HCT116 (cell line): ENCODE data around the gene C2orf72. TPM values are rescaled to one million over a fixed set of nuclear protein-coding genes. Genes with fewer than 3 reads are reported as not detected.

Experiments used
- ATAC-seq: fragments of 200-7000 bp; cut with Tn5 transposase; 2 replicates; pipeline ENCODE4 v1.9.1; 2020; ENCODE audit warnings: mild to moderate bottlenecking, moderate library complexity
- BruUV-seq: library from RNA; stranded (reverse); fragments of 400-500 nt; replicated peaks from 2 replicates; lab custom pipeline; 2021; lab: Mats Ljungman, UMichigan
- CTCF ChIA-PET: fragments of 300-600 bp; sonication (Branson Sonifier 250); formaldehyde crosslinking; loops from one replicate; lab custom pipeline; 2021; ENCODE audit warnings: antibody characterized with exemption; lab: Charles Lee
- POLR2A ChIA-PET: fragments of 300-600, 350-600 bp; sonication (Branson Sonifier 250); formaldehyde crosslinking; loops from one replicate; lab custom pipeline; 2021; ENCODE audit warnings: antibody characterized with exemption; lab: Charles Lee
- RAD21 ChIA-PET, 2 experiments: fragments of 300-600 bp; sonication (Branson Sonifier 250); formaldehyde crosslinking; loops; one replicate each; lab custom pipeline; 2023; ENCODE audit warnings: low total read pairs in 2 of 2; ENCODE audit not compliant: uncharacterized antibody in 2 of 2, unreplicated experiment in 2 of 2, low non-redundant PET in 1 of 2; lab: Charles Lee
- DNase-seq: peaks from one replicate; pipeline ENCODE4 v3.0.0-alpha.2; 2010; ENCODE audit warnings: low read depth, low spot score
- H2AFZ ChIP-seq: fragments of 200-600 bp; shearing (Covaris generic), sonication (generic); 2 replicates; pipeline ENCODE4 v1.6.1; 2017; ENCODE audit warnings: low read depth, mixed run types, mixed read lengths, antibody characterized with exemption, low read length; ENCODE audit not compliant: poor library complexity, severe bottlenecking
- H3K27ac ChIP-seq: 2 replicates; pipeline ENCODE4 v1.5.1; 2012; ENCODE audit warnings: low read depth, low read length
- H3K27me3 ChIP-seq: fragments of 200-600 bp; sonication (generic); 2 replicates; pipeline ENCODE4 v1.6.1; 2016; ENCODE audit warnings: mixed run types, low read length, mixed read lengths; ENCODE audit not compliant: insufficient read depth
- H3K36me3 ChIP-seq, 2 experiments: fragments of 200-500 bp in 1 of 2; fragments of 200-600 bp in 1 of 2; sonication (Bioruptor generic) in 1 of 2; sonication (generic) in 1 of 2; 2 replicates each; pipeline versions ENCODE4 v1.5.1 to v1.6.1; 2014 to 2016; ENCODE audit warnings: low read length in 2 of 2, inconsistent platforms in 1 of 2, mixed read lengths in 1 of 2, mixed run types in 1 of 2; ENCODE audit not compliant: insufficient read depth in 2 of 2, control insufficient read depth in 1 of 2
- H3K4me1 ChIP-seq, 2 experiments: fragments of 200-600 bp in 1 of 2; sonication (generic) in 1 of 2; 2 replicates each; pipeline versions ENCODE4 v1.5.1 to v1.6.1; 2012 to 2017; ENCODE audit warnings: low read length in 2 of 2, inconsistent platforms in 1 of 2, mild to moderate bottlenecking in 1 of 2, mixed read lengths in 1 of 2, mixed run types in 1 of 2, moderate library complexity in 1 of 2; ENCODE audit not compliant: insufficient read depth in 2 of 2, control insufficient read depth in 1 of 2
- H3K4me2 ChIP-seq: fragments of 200-600 bp; sonication (generic); 2 replicates; pipeline ENCODE4 v1.6.1; 2017; ENCODE audit warnings: mixed run types, low read length, mixed read lengths
- H3K4me3 ChIP-seq, 2 experiments: fragments of 200-600 bp in 1 of 2; sonication (generic) in 1 of 2; replicated peaks in 1 of 2; 2 replicates each; pipeline ENCODE4 v1.5.1; 2011 to 2016; ENCODE audit warnings: low read length in 2 of 2, control low read depth in 1 of 2, low read depth in 1 of 2, mild to moderate bottlenecking in 1 of 2, mixed read lengths in 1 of 2, mixed run types in 1 of 2
- H3K79me2 ChIP-seq: fragments of 200-600 bp; sonication (generic); 2 replicates; pipeline ENCODE4 v1.6.1; 2017; ENCODE audit warnings: mild to moderate bottlenecking, mixed run types, low read length, moderate library complexity, mixed read lengths; ENCODE audit not compliant: insufficient read depth
- H3K9ac ChIP-seq: fragments of 200-600 bp; sonication (generic); 2 replicates; pipeline ENCODE4 v1.6.1; 2016; ENCODE audit warnings: low read length, mixed read lengths
- H3K9me2 ChIP-seq: fragments of 200-600 bp; sonication (generic), shearing (Covaris generic); 2 replicates; pipeline ENCODE4 v1.6.1; 2017; ENCODE audit warnings: mixed run types, mild to moderate bottlenecking, moderate library complexity; ENCODE audit not compliant: insufficient read depth
- H3K9me3 ChIP-seq, 2 experiments: fragments of 200-500 bp in 1 of 2; fragments of 200-600 bp in 1 of 2; sonication (Bioruptor generic) in 1 of 2; sonication (generic) in 1 of 2; 2 replicates each; pipeline ENCODE4 v1.6.1; 2014 to 2017; ENCODE audit warnings: low read length in 2 of 2, mixed read lengths in 2 of 2, inconsistent platforms in 1 of 2, low read depth in 1 of 2, mild to moderate bottlenecking in 1 of 2, mixed run types in 1 of 2, moderate library complexity in 1 of 2; ENCODE audit not compliant: control insufficient read depth in 1 of 2, insufficient read depth in 1 of 2
- H4K20me1 ChIP-seq: fragments of 200-600 bp; sonication (generic), shearing (Covaris generic); 2 replicates; pipeline ENCODE4 v1.6.1; 2017; ENCODE audit warnings: mixed run types, mild to moderate bottlenecking, moderate library complexity; ENCODE audit not compliant: insufficient read depth
- CBX3 ChIP-seq: IDR thresholded peaks from 2 replicates; pipeline ENCODE4 v1.6.1; 2012; ENCODE audit warnings: low read depth
- CEBPB ChIP-seq: IDR thresholded peaks from 2 replicates; pipeline ENCODE4 v1.6.1; 2012; ENCODE audit warnings: low read depth
- ELF1 ChIP-seq: IDR thresholded peaks from 2 replicates; pipeline ENCODE4 v1.6.1; 2012; ENCODE audit warnings: low read depth, borderline replicate concordance
- EZH2 ChIP-seq: fragments of 200-600 bp; sonication (generic); IDR thresholded peaks from 2 replicates; pipeline ENCODE4 v1.6.1; 2017; ENCODE audit warnings: antibody characterized with exemption, mixed run types
- EZH2phosphoT487 ChIP-seq: fragments of 200-600 bp; IDR thresholded peaks from 2 replicates; pipeline ENCODE4 v1.6.1; 2018; ENCODE audit warnings: antibody characterized with exemption, borderline replicate concordance
- FOSL1 ChIP-seq: IDR thresholded peaks from 2 replicates; pipeline ENCODE4 v1.6.1; 2012; ENCODE audit warnings: low read depth
- JUND ChIP-seq: IDR thresholded peaks from 2 replicates; pipeline ENCODE4 v1.6.1; 2012
- POLR2A ChIP-seq: IDR thresholded peaks from 2 replicates; pipeline ENCODE4 v1.7.0; 2011; ENCODE audit warnings: borderline replicate concordance; ENCODE audit not compliant: insufficient read depth, insufficient read length; ENCODE audit errors: extremely low read depth
- POLR2AphosphoS5 ChIP-seq: IDR thresholded peaks from 2 replicates; pipeline ENCODE4 v1.6.1; 2011; ENCODE audit warnings: mild to moderate bottlenecking, low read depth, low read length, moderate library complexity
- RAD21 ChIP-seq: IDR thresholded peaks from 2 replicates; pipeline ENCODE4 v1.6.1; 2012; ENCODE audit warnings: low read depth, mild to moderate bottlenecking
- SIN3A ChIP-seq: IDR thresholded peaks from 2 replicates; pipeline ENCODE4 v1.6.1; 2012; ENCODE audit warnings: low read depth
- SP1 ChIP-seq: IDR thresholded peaks from 2 replicates; pipeline ENCODE4 v1.6.1; 2012; ENCODE audit warnings: low read depth
- SRF ChIP-seq: IDR thresholded peaks from 2 replicates; pipeline ENCODE4 v1.6.1; 2012; ENCODE audit warnings: low read depth
- TCF7L2 ChIP-seq: IDR thresholded peaks from 2 replicates; pipeline ENCODE4 v1.7.0; 2011; ENCODE audit warnings: borderline replicate concordance, inconsistent platforms; ENCODE audit not compliant: insufficient read depth, insufficient read length; ENCODE audit errors: extremely low read depth
- YY1 ChIP-seq: IDR thresholded peaks from 2 replicates; pipeline ENCODE4 v1.6.1; 2011; ENCODE audit warnings: low read length, low read depth, moderate library complexity, mild to moderate bottlenecking; ENCODE audit not compliant: insufficient replicate concordance; ENCODE audit errors: extremely low read depth
- ZBTB33 ChIP-seq: IDR thresholded peaks from 2 replicates; pipeline ENCODE4 v1.6.1; 2011; ENCODE audit warnings: mild to moderate bottlenecking, low read length, moderate library complexity; ENCODE audit not compliant: insufficient replicate concordance; ENCODE audit errors: extremely low read depth
- ZFX ChIP-seq: fragments of 450-650 bp; IDR thresholded peaks from 2 replicates; pipeline ENCODE4 v1.6.1; 2017
- ZNF274 ChIP-seq: fragments of 200-500 bp; sonication (Bioruptor generic); IDR thresholded peaks from 2 replicates; pipeline ENCODE4 v1.6.1; 2014; ENCODE audit warnings: mild to moderate bottlenecking, low read depth, low read length, inconsistent platforms
- intact Hi-C: fragments of 100-400 bp; cut with micrococcal nuclease; formaldehyde crosslinking; loops from 2 replicates; pipeline ENCODE4 v1.10.0; 2022
- total RNA-seq: library from RNA; stranded (reverse); gene quantifications from one replicate; pipeline ENCODE4 v1.2.1, GENCODE V29; 2021; ENCODE audit not compliant: unreplicated experiment
- TF ChIP-seq, protein P1 (sequence below): IDR thresholded peaks from 2 replicates; pipeline ENCODE4 v1.6.1; 2012
- TF ChIP-seq, protein P2 (sequence below): IDR thresholded peaks from 2 replicates; pipeline ENCODE4 v1.6.1; 2012; ENCODE audit warnings: low read depth

C2orf72 gene
- total RNA-seq, 1 experiment from 2014 or later: 3.7 TPM

GRCh38 chr2:231032575-231033140 lies 4.7 kb upstream of the C2orf72 start:
- no peak for TF ChIP-seq ZNF274
- no peak for TF ChIP-seq EZH2
- TF ChIP-seq SIN3A: no peak
- TF ChIP-seq RAD21: no peak
- no peak for TF ChIP-seq ZBTB33
- no peak for TF ChIP-seq ZFX
- TF ChIP-seq CEBPB: no peak
- TF ChIP-seq YY1: no peak
- TF ChIP-seq TCF7L2: no peak
- no peak for TF ChIP-seq ELF1
- no peak for TF ChIP-seq POLR2AphosphoS5
- TF ChIP-seq FOSL1: no peak
- TF ChIP-seq POLR2A: no peak
- no peak for TF ChIP-seq JUND
- no peak for TF ChIP-seq EZH2phosphoT487
- TF ChIP-seq SP1: no peak
- TF ChIP-seq, protein P1, sequence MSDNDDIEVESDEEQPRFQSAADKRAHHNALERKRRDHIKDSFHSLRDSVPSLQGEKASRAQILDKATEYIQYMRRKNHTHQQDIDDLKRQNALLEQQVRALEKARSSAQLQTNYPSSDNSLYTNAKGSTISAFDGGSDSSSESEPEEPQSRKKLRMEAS: no peak
- TF ChIP-seq SRF: no peak
- TF ChIP-seq CBX3: no peak
- TF ChIP-seq, protein P2, sequence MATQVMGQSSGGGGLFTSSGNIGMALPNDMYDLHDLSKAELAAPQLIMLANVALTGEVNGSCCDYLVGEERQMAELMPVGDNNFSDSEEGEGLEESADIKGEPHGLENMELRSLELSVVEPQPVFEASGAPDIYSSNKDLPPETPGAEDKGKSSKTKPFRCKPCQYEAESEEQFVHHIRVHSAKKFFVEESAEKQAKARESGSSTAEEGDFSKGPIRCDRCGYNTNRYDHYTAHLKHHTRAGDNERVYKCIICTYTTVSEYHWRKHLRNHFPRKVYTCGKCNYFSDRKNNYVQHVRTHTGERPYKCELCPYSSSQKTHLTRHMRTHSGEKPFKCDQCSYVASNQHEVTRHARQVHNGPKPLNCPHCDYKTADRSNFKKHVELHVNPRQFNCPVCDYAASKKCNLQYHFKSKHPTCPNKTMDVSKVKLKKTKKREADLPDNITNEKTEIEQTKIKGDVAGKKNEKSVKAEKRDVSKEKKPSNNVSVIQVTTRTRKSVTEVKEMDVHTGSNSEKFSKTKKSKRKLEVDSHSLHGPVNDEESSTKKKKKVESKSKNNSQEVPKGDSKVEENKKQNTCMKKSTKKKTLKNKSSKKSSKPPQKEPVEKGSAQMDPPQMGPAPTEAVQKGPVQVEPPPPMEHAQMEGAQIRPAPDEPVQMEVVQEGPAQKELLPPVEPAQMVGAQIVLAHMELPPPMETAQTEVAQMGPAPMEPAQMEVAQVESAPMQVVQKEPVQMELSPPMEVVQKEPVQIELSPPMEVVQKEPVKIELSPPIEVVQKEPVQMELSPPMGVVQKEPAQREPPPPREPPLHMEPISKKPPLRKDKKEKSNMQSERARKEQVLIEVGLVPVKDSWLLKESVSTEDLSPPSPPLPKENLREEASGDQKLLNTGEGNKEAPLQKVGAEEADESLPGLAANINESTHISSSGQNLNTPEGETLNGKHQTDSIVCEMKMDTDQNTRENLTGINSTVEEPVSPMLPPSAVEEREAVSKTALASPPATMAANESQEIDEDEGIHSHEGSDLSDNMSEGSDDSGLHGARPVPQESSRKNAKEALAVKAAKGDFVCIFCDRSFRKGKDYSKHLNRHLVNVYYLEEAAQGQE: no peak
- TF ChIP-seq, all 23 proteins: peak for 0
- Histone ChIP-seq H3K79me2 (no peaks in the 10 kb centered on the region), H3K4me1 (peaks cover 0 to 3% of the 10 kb centered on the region in 2 experiments; a peak in 1 of 4 replicates), H3K27me3 (no peaks in the 10 kb centered on the region), H3K9me2 (no peaks in the 10 kb centered on the region), H4K20me1 (no peaks in the 10 kb centered on the region), H3K27ac (no peak overlapping the region), H3K9me3 (no peaks in the 10 kb centered on the region), H3K4me3 (no peak overlapping the region), H2AFZ (no peak overlapping the region), H3K9ac (no peak overlapping the region), H3K36me3 (no peaks in the 10 kb centered on the region), H3K4me2 (no peak overlapping the region)
- DNase-seq (no peak), ATAC-seq (no peak)
- ChIA-PET CTCF (no interaction called here), POLR2A (no interaction called here), RAD21 (no interaction called here)
- no TSS peak for BruUV-seq
- intact Hi-C loops: no loop called here
